ENCODE data around the gene MOSMO. TPM values are rescaled to one million over a fixed set of nuclear protein-coding genes. Genes with fewer than 3 reads are reported as not detected.
A peak's percentile ranks its signal among the peaks of the same experiment; 100 is the strongest.

Gene MOSMO
- total RNA-seq: 19.7 TPM

- ATAC-seq (peak; percentile 94), DNase-seq (ENCODE audit: low spot score) (peak; percentile 84)
- intact Hi-C loops (cut with DNase I): loop anchor here (10.0 kb wide), 1 partner anchor 287 kb away; the partner anchor contains the start of gene POLR3E
Measured at GRCh38 chr16:22007509-22008214, at the start of gene MOSMO. Gene MOSMO, plus strand, starts transcription at chr16:22008111. Its CDS starts 191 bp downstream, at chr16:22008302.

GRCh38 chr16:21959050-21959449 is 48.9 kb upstream of the MOSMO start:
- ATAC-seq (no peak), DNase-seq (ENCODE audit: low spot score) (no peak)
- intact Hi-C loops (cut with DNase I): no loop called here

- ATAC-seq: no peak
Measured at GRCh38 chr16:21962475-21962874, 45.4 kb upstream of the MOSMO start.

GRCh38 chr16:21963887-21964286 is 44.0 kb upstream of the MOSMO start:
- intact Hi-C loops (cut with DNase I): no loop called here
- DNase-seq (ENCODE audit: low spot score): no peak
- no peak for ATAC-seq

More at GRCh38 chr16:21962475-21962874, 45.4 kb upstream of the MOSMO start:
- intact Hi-C loops (cut with DNase I): no loop called here
- DNase-seq (ENCODE audit: low spot score): no peak

GRCh38 chr16:21964353-21964752 is 43.6 kb upstream of the MOSMO start:
- no peak for ATAC-seq
- no peak for DNase-seq (ENCODE audit: low spot score)
- intact Hi-C loops (cut with DNase I): no loop called here

GRCh38 chr16:21971856-21972255 is 36.1 kb upstream of the MOSMO start:
- no peak for DNase-seq (ENCODE audit: low spot score)
- no peak for ATAC-seq
- intact Hi-C loops (cut with DNase I): no loop called here

DNA sequence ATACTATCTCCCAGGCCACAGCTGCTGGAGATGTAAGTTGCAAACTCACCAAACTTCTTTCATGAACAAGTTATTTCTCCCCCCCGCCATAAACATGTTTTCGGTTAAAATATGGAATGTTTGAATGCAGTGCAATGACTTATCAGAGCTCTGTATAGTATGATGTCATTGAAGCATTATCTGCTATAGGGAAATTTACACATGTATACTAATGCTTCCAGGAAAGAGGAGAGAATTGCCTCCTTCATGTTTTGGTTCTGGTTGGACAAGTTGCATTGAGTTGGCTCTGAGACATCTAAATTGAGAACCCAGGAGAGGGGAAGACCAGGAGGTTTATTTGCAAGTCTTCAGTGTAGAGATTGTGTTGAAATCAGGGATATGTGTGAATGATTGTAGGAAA is 34.0 kb upstream of the MOSMO start:
- intact Hi-C loops (cut with DNase I): no loop called here
- no peak for ATAC-seq
- no peak for DNase-seq (ENCODE audit: low spot score)

DNA sequence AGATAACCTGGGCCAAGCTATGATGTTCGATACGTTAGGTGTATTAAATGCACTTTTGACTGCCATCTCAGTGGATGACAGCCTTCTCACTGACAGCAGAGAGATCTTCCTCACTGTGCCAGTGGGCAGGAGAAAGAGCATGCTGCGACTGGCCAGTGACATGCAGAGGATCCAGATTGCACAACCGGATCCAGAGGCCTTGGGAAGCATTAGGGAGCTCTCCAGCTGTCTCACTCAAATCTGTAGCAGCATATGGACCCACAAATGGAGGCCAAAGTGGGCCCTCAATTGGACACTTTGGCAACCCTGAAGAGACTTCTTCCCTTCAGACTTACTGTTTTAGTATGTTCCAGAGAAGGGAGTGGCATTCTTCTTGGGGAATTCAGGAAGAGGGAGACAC is 27.9 kb upstream of the MOSMO start:
- no peak for ATAC-seq
- intact Hi-C loops (cut with DNase I): no loop called here
- DNase-seq (ENCODE audit: low spot score): no peak

GRCh38 chr16:21982108-21982507 is 25.8 kb upstream of the MOSMO start:
- DNase-seq (ENCODE audit: low spot score) (no peak), ATAC-seq (no peak)
- intact Hi-C loops (cut with DNase I): no loop called here

DNA sequence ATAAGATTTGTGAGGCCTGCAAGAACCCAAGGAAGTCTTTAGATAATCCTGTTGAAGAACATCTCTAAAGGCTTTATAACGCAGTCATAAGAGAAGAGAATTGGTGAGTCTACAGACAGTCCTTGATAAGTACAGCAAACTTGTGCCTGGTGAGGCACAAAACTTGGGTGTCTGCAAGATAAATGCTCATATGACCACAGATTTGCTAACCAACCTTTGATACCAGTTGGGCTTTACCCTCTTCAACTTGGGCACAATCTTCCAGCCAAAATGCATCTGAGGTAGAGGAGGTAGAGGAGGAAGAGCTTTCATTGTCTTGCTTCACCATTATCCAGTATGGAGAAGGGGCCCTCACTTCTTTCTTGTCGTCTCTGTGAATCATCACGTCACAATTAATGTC is 23.8 kb upstream of the MOSMO start:
- DNase-seq (ENCODE audit: low spot score) (no peak), ATAC-seq (no peak)
- intact Hi-C loops (cut with DNase I): no loop called here

DNA sequence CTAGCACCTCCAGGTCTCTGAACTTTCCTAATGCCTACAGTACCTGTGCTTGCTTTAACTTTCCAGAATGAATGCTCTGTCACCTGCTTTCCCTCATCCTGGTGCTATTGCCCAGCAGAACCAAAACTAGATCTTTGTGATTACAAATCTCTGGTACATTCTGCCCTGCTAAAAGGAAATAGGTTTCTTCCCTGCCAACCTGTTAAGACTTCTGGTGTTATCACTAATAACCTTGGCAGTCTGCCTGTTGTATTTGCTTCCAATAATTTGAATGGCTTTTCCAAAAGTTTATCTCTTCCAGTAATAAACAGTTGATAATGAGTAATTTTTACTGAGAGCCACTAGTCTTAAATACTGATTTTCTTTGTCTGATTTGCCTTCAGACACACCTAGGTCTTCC is 22.4 kb upstream of the MOSMO start:
- DNase-seq (ENCODE audit: low spot score): no peak
- ATAC-seq: no peak
- intact Hi-C loops (cut with DNase I): no loop called here

GRCh38 chr16:21986692-21987246 is 21.1 kb upstream of the MOSMO start:
- ATAC-seq: no peak
- intact Hi-C loops (cut with DNase I): no loop called here

GRCh38 chr16:21987498-21987897 is 20.4 kb upstream of the MOSMO start:
- ATAC-seq (no peak), DNase-seq (ENCODE audit: low spot score) (no peak)
- intact Hi-C loops (cut with DNase I): no loop called here

More at GRCh38 chr16:21986692-21987246, 21.1 kb upstream of the MOSMO start:
- DNase-seq (ENCODE audit: low spot score): no peak

GRCh38 chr16:21989133-21989532 is 18.8 kb upstream of the MOSMO start:
- DNase-seq (ENCODE audit: low spot score): no peak
- intact Hi-C loops (cut with DNase I): no loop called here
- ATAC-seq: no peak

- no peak for ATAC-seq
Measured at GRCh38 chr16:21989751-21990150, 18.2 kb upstream of the MOSMO start.

GRCh38 chr16:21990381-21990944 is 17.4 kb upstream of the MOSMO start:
- no peak for DNase-seq (ENCODE audit: low spot score)
- no peak for ATAC-seq
- intact Hi-C loops (cut with DNase I): no loop called here

More at GRCh38 chr16:21989751-21990150, 18.2 kb upstream of the MOSMO start:
- no peak for DNase-seq (ENCODE audit: low spot score)
- intact Hi-C loops (cut with DNase I): no loop called here

DNA sequence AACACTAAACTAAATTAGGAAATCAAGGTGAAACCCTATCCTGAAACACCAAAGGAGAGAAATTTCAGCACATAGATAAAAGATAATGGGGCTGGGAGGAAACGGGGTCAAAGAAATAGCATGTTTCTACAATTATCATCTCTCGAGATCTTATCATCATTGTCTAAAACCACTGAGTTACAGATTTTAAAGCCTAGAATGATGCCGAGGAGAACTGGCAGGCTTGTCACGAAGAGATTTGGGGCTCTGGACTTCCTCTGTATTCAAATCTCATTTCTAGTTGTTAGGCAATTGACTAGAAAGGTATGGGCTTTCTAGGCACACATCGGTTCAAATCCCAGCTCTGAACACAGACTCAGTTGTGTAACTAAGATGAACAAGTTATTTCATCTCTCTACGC is 16.3 kb upstream of the MOSMO start:
- DNase-seq (ENCODE audit: low spot score): no peak
- ATAC-seq: no peak
- intact Hi-C loops (cut with DNase I): no loop called here

- ATAC-seq (no peak), DNase-seq (ENCODE audit: low spot score) (no peak)
- intact Hi-C loops (cut with DNase I): loop anchor here (5.0 kb wide), 1 partner anchor 192 kb away; no protein-coding TSS in a partner anchor
Measured at GRCh38 chr16:21994856-21995465, 12.9 kb upstream of the MOSMO start.

- ATAC-seq: no peak
- intact Hi-C loops (cut with DNase I): loop anchor here (5.0 kb wide), 1 partner anchor 190 kb away; no protein-coding TSS in a partner anchor
- DNase-seq (ENCODE audit: low spot score): no peak
Measured at GRCh38 chr16:21996923-21997696, 10.8 kb upstream of the MOSMO start.
